Measurements from ENCODE around the gene NINL.
"Not testable (repeated sequence)": the region's sequence is repeated elsewhere in the genome, so short reads cannot be mapped to it uniquely, and the experiment has no call there.

The NINL gene

DNA sequence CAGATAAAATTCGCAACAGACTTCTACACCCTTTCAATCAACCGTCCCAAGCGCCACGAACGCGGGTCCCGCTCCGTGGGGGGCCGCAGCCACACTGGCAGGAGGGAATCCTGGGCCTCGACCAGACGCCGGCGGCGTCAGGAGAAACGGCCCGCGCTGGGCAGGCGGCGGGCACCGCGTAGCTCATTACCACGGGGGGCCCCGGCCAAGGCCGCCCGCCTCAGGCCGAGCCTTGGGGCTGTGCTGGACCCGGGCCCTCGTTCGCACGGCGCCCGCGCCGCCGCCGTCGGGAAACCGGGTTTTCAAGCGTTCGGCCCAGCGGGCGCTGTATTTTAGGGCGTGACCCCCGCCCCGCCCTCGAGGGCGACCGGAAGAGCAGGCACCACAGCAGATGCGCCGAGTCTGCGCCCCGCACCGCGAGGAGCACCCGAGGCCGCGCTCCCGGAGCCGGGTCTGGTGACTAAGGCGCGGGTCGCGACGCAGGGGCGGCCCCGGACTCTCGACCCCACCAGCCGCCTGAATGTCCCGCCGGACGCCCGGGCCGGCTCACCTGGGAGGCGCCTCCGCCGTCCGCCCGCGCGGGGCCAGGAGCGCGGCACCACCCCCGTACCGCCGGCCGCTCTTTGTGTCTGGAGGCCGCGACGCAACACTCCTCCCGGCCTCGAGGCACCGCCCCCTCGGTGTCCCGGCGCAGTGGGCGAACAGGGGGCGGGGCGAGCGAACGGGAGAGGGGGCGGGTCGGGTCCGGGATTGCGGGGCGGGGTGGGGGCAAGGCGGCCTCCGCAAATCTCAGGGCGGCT is at the start of gene NINL:
NINL (minus strand) TSS at position 627 of the 800 bp plus-strand sequence. CDS start 58,944 bp downstream, outside the sequence.
- Histone ChIP-seq H3K79me2 (ENCODE audit: insufficient read depth, low read length) (no peaks in the 10 kb centered on the region), H3K36me3 (ENCODE audit: insufficient read depth, low read length) (no peaks in the 10 kb centered on the region), H3F3A (ENCODE audit: insufficient read depth, low read length) (no peaks in the 10 kb centered on the region), H3K4me1 (ENCODE audit: insufficient read depth, low read length, severe bottlenecking) (peaks cover 10% of the 10 kb centered on the region), H2AFZ (ENCODE audit: low read length) (no peak within 1 kb of the TSS), H3K4me3 (ENCODE audit: low read depth, low read length, poor library complexity, severe bottlenecking) (peak within 1 kb of the TSS; percentile 66), H3K27me3 (ENCODE audit: insufficient read depth, low read length) (no peaks in the 10 kb centered on the region), H3K9me2 (ENCODE audit: low read depth, low read length) (no peaks in the 10 kb centered on the region), H3K9ac (ENCODE audit: low read length) (peak within 1 kb of the TSS; percentile 61), H3K9me3 (ENCODE audit: low read length) (no peaks in the 10 kb centered on the region), H3K4me2 (ENCODE audit: low read length) (peak within 1 kb of the TSS; percentile 66), H4K20me1 (ENCODE audit: insufficient read depth, low read length) (no peaks in the 10 kb centered on the region), H3K27ac (ENCODE audit: low read depth, low read length, poor library complexity, severe bottlenecking) (no peak within 1 kb of the TSS)
- TF ChIP-seq CTCF (IDR thresholded peaks at IDR 0.05; ENCODE audit: low read length) (no peak), EZH2 (IDR thresholded peaks at IDR 0.05; ENCODE audit: borderline replicate concordance, low read length) (no peak)

- Histone ChIP-seq H3K79me2 (ENCODE audit: insufficient read depth, low read length) (peaks cover 4% of the 10 kb centered on the region; the same call in 1 of the 2 replicates), H3K4me2 (ENCODE audit: low read length) (no peak overlapping the region), H3K9ac (ENCODE audit: low read length) (no peak overlapping the region), H3K27me3 (ENCODE audit: insufficient read depth, low read length) (no peaks in the 10 kb centered on the region), H3K27ac (ENCODE audit: low read depth, low read length, poor library complexity, severe bottlenecking) (no peak overlapping the region), H3K4me3 (ENCODE audit: low read depth, low read length, poor library complexity, severe bottlenecking) (no peak overlapping the region), H4K20me1 (ENCODE audit: insufficient read depth, low read length) (no peaks in the 10 kb centered on the region), H3K9me3 (ENCODE audit: low read length) (peaks cover 32% of the 10 kb centered on the region), H3K9me2 (ENCODE audit: low read depth, low read length) (no peaks in the 10 kb centered on the region), H2AFZ (ENCODE audit: low read length) (no peak overlapping the region), H3K36me3 (ENCODE audit: insufficient read depth, low read length) (peaks cover 55% of the 10 kb centered on the region), H3F3A (ENCODE audit: insufficient read depth, low read length) (no peaks in the 10 kb centered on the region), H3K4me1 (ENCODE audit: insufficient read depth, low read length, severe bottlenecking) (no peaks in the 10 kb centered on the region)
- TF ChIP-seq CTCF (IDR thresholded peaks at IDR 0.05; ENCODE audit: low read length) (no peak), EZH2 (IDR thresholded peaks at IDR 0.05; ENCODE audit: borderline replicate concordance, low read length) (no peak)
These were observed 47.8 kb upstream of the NINL start for GRCh38 chr20:25632940-25633790.

DNA sequence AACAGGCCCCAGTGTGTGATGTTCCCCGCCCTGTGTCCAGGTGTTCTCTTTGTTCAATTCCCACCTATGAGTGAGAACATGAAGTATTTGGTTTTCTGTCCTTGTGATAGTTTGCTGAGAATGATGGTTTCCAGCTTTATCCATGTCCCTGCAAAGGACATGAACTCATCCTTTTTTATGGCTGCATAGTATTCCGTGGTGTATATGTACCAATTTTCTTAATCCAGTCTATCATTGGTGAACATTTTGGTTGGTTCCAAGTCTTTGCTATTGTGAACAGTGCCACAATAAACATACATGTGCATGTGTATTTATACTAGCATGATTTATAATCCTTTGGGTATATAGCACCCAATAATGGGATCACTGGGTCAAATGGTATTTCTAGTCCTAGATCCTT is 45.3 kb upstream of the NINL start:
- H3K27ac ChIP-seq (ENCODE audit: low read depth, low read length, poor library complexity, severe bottlenecking); H3K4me2 ChIP-seq (ENCODE audit: low read length); H3K27me3 ChIP-seq (ENCODE audit: insufficient read depth, low read length); H3K4me3 ChIP-seq (ENCODE audit: low read depth, low read length, poor library complexity, severe bottlenecking); H3K79me2 ChIP-seq (ENCODE audit: insufficient read depth, low read length); H4K20me1 ChIP-seq (ENCODE audit: insufficient read depth, low read length); H2AFZ ChIP-seq (ENCODE audit: low read length); H3K4me1 ChIP-seq (ENCODE audit: insufficient read depth, low read length, severe bottlenecking); H3K9ac ChIP-seq (ENCODE audit: low read length); H3F3A ChIP-seq (ENCODE audit: insufficient read depth, low read length); H3K9me2 ChIP-seq (ENCODE audit: low read depth, low read length): not testable (repeated sequence)
- Histone ChIP-seq H3K9me3 (ENCODE audit: low read length) (peaks cover 12% of the 10 kb centered on the region; the same call in 1 of the 2 replicates), H3K36me3 (ENCODE audit: insufficient read depth, low read length) (peaks cover 37% of the 10 kb centered on the region)

Measured in OCI-LY1 (cell line).